Choroid plexus epithelial cell (primary cell): ENCODE measurements around the gene NXPH3.
"Not testable (repeated sequence)": the region's sequence is repeated elsewhere in the genome, so short reads cannot be mapped to it uniquely, and the experiment has no call there.

Experiments
- DNase-seq: peaks from one replicate; pipeline ENCODE4 v3.0.0-alpha.2; 2010; ENCODE audit warnings: low read depth
- H3K4me3 ChIP-seq: 2 replicates; pipeline ENCODE4 v1.5.1; 2011; ENCODE audit warnings: low read depth, mild to moderate bottlenecking, control low read depth, low read length, moderate library complexity
- TF ChIP-seq, protein P1 (sequence below): conservative IDR thresholded peaks from 2 replicates; pipeline ENCODE4 v1.5.1; 2011; ENCODE audit warnings: low read depth, mild to moderate bottlenecking, control low read depth, inconsistent platforms, low read length, moderate library complexity

Gene NXPH3

DNA sequence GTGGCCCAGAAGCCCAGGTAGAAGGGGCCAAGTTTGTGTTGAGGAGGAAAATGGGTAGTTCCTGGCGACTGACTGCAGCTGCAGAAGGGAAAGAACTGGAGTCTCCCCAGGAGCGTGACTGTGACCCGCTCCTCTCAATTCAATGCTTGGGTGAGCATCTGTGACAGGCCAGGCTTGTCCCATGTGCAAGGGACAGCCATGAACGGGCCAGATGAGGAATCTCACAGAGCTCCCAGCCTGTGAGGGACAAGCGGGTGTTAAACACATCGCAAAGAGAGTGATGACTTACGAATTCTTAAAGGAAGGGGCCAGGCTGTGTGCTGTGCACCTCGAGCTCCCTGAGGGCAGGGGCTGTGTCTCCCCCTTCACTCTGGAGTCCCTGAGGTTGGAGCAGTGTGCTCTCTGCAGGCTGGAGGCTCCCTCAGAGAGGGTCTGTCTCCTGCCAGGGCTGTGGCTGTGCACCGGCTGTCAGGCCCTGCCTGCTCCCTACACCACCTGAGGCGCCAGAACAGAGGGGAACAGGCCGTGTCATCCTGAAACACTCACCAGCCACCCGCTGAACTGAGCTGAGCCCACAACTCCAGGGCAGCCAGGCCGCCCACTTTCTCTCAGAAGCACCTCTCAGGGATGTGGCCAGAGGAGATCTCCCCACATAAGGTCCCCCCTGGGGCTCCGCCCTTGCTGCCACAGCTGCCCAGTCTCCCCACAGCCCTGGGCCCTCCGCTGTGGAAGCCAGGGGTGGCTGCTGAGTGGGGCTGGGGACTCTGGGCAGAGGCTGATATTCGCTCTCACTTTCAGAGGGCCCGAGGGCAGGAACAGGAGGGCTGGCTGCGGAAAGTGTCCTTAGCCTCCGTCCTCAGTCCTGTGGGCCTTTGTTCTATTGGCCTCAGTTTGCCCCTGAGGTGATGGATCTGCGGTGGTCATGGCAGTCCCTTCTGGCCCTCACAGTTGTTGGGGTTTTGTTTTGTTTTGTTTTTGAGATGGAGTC, 25.7 kb upstream of the NXPH3 start:
- H3K4me3 ChIP-seq = no peak overlapping the region
- DNase-seq = no peak
- TF ChIP-seq, protein P1, sequence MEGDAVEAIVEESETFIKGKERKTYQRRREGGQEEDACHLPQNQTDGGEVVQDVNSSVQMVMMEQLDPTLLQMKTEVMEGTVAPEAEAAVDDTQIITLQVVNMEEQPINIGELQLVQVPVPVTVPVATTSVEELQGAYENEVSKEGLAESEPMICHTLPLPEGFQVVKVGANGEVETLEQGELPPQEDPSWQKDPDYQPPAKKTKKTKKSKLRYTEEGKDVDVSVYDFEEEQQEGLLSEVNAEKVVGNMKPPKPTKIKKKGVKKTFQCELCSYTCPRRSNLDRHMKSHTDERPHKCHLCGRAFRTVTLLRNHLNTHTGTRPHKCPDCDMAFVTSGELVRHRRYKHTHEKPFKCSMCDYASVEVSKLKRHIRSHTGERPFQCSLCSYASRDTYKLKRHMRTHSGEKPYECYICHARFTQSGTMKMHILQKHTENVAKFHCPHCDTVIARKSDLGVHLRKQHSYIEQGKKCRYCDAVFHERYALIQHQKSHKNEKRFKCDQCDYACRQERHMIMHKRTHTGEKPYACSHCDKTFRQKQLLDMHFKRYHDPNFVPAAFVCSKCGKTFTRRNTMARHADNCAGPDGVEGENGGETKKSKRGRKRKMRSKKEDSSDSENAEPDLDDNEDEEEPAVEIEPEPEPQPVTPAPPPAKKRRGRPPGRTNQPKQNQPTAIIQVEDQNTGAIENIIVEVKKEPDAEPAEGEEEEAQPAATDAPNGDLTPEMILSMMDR = no peak

DNA sequence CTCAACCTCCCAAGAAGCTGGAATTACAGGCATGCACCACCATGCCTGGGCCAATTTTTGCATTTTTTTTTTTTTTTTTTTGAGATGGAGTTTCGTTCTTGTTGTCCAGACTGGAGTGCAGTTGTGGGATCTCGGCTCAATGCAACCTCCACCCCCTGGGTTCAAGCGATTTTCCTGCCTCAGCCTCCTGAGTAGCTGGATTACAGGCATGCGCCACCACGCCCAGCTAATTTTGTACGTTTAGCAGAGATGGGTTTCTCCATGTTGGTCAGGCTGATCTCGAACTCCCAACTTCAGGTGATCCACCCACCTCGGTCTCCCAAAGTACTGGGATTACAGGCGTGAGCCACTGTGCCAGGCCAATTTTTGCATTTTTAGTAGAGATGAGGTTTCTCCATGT, 24.9 kb upstream of the NXPH3 start:
- not testable (repeated sequence) for DNase-seq, H3K4me3 ChIP-seq

DNA sequence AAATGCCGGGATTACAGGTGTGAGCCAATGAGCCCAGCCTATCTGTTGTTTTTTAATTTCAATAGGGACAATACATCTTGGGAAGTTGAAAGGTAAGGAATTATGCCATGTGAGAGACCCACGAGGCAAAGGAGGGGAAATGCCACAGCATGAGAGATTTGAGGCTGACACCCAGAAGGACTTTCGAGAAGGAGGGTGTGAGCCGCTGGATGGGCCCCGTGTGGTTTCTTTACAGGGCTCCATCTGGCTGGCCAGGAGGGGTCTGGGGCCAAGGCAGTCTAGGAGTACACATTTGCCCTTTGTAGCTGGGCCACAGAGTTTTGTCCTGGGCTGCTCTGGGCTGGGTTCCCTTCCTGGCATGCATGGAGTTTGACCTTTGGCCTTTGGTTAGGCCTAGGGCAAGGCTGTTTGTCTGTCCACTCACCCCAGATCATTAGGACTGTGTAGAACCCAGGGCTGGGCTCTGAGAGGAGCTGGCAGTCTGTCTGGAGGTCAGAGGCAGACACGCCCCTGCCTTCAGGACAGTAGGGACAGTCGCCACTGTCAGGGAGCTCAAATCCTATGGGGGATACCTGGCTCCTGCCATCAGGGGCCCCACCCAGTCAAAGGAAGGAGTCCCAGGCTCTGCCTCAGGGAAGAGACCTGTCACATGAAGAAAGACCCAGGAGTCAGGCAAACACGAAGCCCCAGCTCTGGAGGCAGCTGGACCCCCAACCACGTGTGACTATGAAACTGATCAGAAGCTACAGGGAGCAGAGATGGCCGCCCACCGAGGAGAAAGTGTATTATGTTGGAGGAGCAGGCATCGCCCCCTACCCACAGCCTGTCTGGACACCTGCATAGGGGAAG, 24.2 kb upstream of the NXPH3 start:
- TF ChIP-seq, protein P1 = no peak

DNA sequence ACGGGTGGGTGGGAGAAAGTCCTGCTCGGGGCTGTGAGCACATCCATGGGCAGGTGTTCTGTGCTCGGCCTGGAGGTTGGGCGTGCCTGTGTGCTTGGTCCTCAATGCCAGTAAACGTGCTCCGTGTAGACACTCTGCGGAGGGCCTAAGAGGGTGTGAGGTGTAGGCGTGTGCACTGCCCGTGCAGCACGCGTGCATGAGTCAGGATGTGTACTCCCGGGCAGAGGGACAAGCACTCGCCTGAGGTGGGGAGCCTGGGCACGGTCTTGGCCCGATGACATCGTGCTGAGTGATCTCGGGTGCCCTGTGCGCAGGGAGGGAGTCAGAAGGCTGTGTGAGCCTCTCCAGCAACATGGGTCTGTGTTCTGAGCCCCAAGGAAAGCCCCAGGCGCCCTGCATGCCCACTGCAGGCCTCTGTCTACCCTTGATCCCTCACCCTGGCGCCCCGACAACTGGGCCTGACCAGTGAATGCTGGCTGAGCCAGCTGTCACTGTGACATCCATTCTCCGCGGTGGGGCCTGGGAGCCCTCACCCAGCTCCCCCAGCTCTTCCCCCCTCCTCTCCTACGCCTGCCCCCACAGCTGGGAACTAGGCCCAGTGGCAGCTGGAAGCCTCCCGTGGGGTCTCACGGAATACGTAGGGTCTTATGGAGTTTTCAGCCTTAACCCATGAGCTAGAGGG, 23.5 kb upstream of the NXPH3 start:
- no peak for DNase-seq
- H3K4me3 ChIP-seq = no peak overlapping the region
- TF ChIP-seq, protein P1 = no peak

More for the DNA sequence above, 24.2 kb upstream of the NXPH3 start:
- DNase-seq = no peak
- no peak overlapping the region for H3K4me3 ChIP-seq

DNA sequence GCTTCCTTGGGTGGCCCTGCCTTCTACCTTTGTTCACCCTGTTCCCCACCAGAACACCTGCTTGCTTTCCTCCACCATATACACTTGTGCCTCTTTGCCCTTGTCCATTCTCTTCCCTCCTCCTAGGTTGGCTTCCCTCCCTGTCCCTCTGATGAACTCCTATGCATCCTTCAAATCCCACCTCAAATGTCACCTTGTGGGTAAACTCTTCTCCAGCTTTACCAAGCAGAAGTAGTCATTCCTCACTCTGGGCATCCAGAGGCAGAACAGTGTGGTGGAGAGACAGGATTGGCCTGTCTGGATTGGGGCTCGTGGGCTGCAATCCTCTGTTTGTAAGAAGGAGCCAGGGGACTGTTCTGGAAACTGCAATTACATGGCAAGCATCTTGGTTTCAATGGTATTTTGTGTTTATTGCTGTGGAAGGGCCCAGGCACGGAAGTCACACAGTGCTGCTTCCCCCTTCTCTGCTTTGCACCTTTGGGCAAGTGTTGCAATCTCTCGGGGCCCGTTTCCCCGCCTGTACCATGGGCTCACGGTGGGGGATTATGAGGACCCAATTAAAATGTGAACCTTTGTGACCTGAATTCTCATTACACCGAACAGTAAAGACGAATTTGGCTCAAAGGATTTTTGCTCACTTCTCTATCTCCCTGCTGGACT, 21.9 kb upstream of the NXPH3 start:
- no peak overlapping the region for H3K4me3 ChIP-seq
- DNase-seq = no peak
- TF ChIP-seq, protein P1 = no peak

DNA sequence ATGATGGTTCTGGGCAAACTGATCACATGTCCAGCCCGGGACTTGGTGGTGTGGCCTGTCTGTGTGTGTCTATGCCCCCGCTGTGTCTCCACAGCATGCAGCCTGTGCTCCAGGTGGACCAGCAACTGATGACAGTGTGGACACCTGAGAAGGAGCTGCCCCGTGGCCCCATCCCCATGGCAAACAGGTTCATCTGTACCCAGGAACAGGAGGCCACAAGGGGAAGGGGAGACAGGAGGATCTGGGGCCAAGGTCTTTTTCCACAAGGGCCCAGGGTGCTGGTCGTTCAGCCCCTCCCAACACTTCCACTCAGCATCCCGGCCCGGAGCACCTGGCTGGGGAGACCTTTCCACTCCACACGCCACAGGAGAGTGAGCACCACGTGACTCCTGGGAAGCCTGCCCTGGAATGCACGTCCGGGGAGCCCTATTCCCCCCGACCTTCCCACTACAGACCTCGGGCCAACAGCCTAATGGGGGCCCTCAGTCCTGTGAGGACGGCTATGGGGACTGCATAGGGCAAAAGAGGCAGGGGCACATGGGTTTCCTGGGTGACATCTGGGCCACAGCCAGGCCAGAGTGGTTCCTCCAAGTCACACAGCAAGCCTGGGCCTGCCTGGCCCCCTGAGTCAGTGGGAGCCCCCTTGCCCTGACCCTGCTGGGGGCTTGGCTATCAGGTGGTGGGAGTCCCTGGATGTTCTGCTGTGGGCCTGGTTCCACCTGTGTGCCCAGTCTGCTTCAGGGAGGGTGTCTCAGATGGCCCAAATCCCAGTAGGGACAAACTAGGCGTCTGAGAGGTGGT, 20.8 kb upstream of the NXPH3 start:
- TF ChIP-seq, protein P1 = no peak
- no peak overlapping the region for H3K4me3 ChIP-seq

More for the DNA sequence above, 20.8 kb upstream of the NXPH3 start:
- no peak for DNase-seq
